ENCODE results near the gene UCK2.

DNA sequence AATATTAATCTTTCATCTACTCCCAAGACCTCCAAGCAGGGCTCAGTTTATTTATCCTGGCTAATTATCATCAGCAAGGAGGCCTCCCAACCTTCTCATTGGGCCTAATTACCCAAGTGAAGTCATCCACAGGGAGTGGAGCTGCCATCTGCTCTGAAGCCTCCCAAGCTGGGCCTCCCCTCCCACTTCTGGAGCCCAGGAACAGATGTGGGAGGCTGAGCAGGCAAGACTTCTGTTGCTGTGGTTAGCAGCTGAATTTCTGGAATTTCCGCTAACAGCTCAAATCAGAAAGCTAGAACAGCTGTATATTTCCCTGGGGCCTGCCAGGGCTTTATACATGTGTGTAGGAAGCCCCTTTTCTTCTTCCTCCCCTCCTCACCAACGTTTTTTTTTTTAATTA is 127.5 kb downstream of the UCK2 start:
- no peak for TF ChIP-seq POLR2A (IDR thresholded peaks at IDR 0.05)
- TF ChIP-seq, protein P1, sequence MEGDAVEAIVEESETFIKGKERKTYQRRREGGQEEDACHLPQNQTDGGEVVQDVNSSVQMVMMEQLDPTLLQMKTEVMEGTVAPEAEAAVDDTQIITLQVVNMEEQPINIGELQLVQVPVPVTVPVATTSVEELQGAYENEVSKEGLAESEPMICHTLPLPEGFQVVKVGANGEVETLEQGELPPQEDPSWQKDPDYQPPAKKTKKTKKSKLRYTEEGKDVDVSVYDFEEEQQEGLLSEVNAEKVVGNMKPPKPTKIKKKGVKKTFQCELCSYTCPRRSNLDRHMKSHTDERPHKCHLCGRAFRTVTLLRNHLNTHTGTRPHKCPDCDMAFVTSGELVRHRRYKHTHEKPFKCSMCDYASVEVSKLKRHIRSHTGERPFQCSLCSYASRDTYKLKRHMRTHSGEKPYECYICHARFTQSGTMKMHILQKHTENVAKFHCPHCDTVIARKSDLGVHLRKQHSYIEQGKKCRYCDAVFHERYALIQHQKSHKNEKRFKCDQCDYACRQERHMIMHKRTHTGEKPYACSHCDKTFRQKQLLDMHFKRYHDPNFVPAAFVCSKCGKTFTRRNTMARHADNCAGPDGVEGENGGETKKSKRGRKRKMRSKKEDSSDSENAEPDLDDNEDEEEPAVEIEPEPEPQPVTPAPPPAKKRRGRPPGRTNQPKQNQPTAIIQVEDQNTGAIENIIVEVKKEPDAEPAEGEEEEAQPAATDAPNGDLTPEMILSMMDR (IDR thresholded peaks at IDR 0.05), result no peak

Measured in heart left ventricle (tissue), 13 donors.